Osteoblast (primary cell): ENCODE results near the gene MCM9. TPM values are rescaled to one million over a fixed set of nuclear protein-coding genes. Genes with fewer than 3 reads are reported as not detected.
A peak's percentile ranks its signal among the peaks of the same experiment; 100 is the strongest.

Experiments
- DNase-seq: peaks from one replicate; pipeline ENCODE4 v3.0.0; 2011; ENCODE audit warnings: low spot score, mixed read lengths; ENCODE audit not compliant: insufficient read length; ENCODE audit errors: missing footprints
- H2AFZ ChIP-seq: 2 replicates; pipeline ENCODE4 v1.6.0; 2011; ENCODE audit warnings: mild to moderate bottlenecking, low read length
- H3K27ac ChIP-seq: 2 replicates; pipeline ENCODE4 v1.5.1; 2011; ENCODE audit warnings: mild to moderate bottlenecking, low read depth, low read length, moderate library complexity
- H3K27me3 ChIP-seq: 2 replicates; pipeline ENCODE4 v1.6.0; 2012; ENCODE audit warnings: mild to moderate bottlenecking, control low read depth, inconsistent platforms, low read length, moderate library complexity; ENCODE audit not compliant: insufficient read depth
- H3K36me3 ChIP-seq: 2 replicates; pipeline ENCODE4 v1.5.1; 2011; ENCODE audit warnings: mild to moderate bottlenecking, low read length, control low read depth, moderate library complexity; ENCODE audit not compliant: insufficient read depth
- H3K4me1 ChIP-seq: 2 replicates; pipeline ENCODE4 v1.5.1; 2011; ENCODE audit warnings: mild to moderate bottlenecking, low read length, control low read depth, moderate library complexity; ENCODE audit not compliant: insufficient read depth
- H3K4me2 ChIP-seq: 2 replicates; pipeline ENCODE4 v1.6.0; 2011; ENCODE audit warnings: mild to moderate bottlenecking, low read length; ENCODE audit not compliant: insufficient read depth
- H3K4me3 ChIP-seq: fragments of 200-600 bp; sonication (generic); 3 replicates; pipeline ENCODE4 v1.5.1; 2012; ENCODE audit warnings: mild to moderate bottlenecking, low read length, inconsistent platforms; ENCODE audit not compliant: insufficient read depth
- H3K79me2 ChIP-seq: 2 replicates; pipeline ENCODE4 v1.6.0; 2012; ENCODE audit warnings: mild to moderate bottlenecking, low read length, control low read depth, inconsistent platforms; ENCODE audit not compliant: insufficient read depth
- H3K9me3 ChIP-seq: 2 replicates; pipeline ENCODE4 v1.5.1; 2011; ENCODE audit warnings: low read depth, low read length, control low read depth
- H4K20me1 ChIP-seq: 2 replicates; pipeline ENCODE4 v1.6.0; 2012; ENCODE audit warnings: mild to moderate bottlenecking, low read length, control low read depth; ENCODE audit not compliant: insufficient read depth
- CTCF ChIP-seq: IDR thresholded peaks from 2 replicates; pipeline ENCODE4 v1.5.1; 2011; ENCODE audit warnings: mild to moderate bottlenecking, low read depth, low read length, moderate library complexity; ENCODE audit errors: extremely low read depth
- total RNA-seq: library from RNA; depleted of rRNA; stranded (reverse); fragments of >200 nt; gene quantifications from 2 replicates; pipeline ENCODE4 v1.2.3, GENCODE V29; 2012

Gene MCM9
- total RNA-seq, 1 donor: 15.2 TPM

GRCh38 chr6:118881440-118882313, 53.3 kb downstream of the MCM9 start:
- no peaks in the 10 kb centered on the region for H3K9me3 ChIP-seq
- no peak overlapping the region for H3K4me3 ChIP-seq
- no peak overlapping the region for H2AFZ ChIP-seq
- H3K4me1 ChIP-seq: peaks cover 16% of the 10 kb centered on the region
- no peak overlapping the region for H3K4me2 ChIP-seq
- no peak for DNase-seq
- H3K27me3 ChIP-seq: no peaks in the 10 kb centered on the region
- peaks cover 63% of the 10 kb centered on the region for H3K79me2 ChIP-seq
- no peak for TF ChIP-seq CTCF
- H3K36me3 ChIP-seq: no peaks in the 10 kb centered on the region
- no peak overlapping the region for H3K27ac ChIP-seq
- H4K20me1 ChIP-seq: no peaks in the 10 kb centered on the region

GRCh38 chr6:118877806-118878205, 57.2 kb downstream of the MCM9 start:
- H3K4me2 ChIP-seq: peak overlapping the region; percentile 58
- no peak for DNase-seq
- H2AFZ ChIP-seq: no peak overlapping the region
- H3K36me3 ChIP-seq: no peaks in the 10 kb centered on the region
- TF ChIP-seq CTCF: no peak
- H3K79me2 ChIP-seq: peaks cover 63% of the 10 kb centered on the region
- no peaks in the 10 kb centered on the region for H3K27me3 ChIP-seq
- no peaks in the 10 kb centered on the region for H3K9me3 ChIP-seq
- H3K4me1 ChIP-seq: peaks cover 29% of the 10 kb centered on the region
- no peak overlapping the region for H3K4me3 ChIP-seq
- H4K20me1 ChIP-seq: no peaks in the 10 kb centered on the region
- H3K27ac ChIP-seq: peak overlapping the region; percentile 81

- H3K9me3 ChIP-seq: no peaks in the 10 kb centered on the region
- H3K4me2 ChIP-seq: peak overlapping the region; percentile 58
- peaks cover 34% of the 10 kb centered on the region for H3K4me1 ChIP-seq
- H4K20me1 ChIP-seq: no peaks in the 10 kb centered on the region
- TF ChIP-seq CTCF: no peak
- no peaks in the 10 kb centered on the region for H3K36me3 ChIP-seq
- peak overlapping the region; percentile 81 for H3K27ac ChIP-seq
- peak overlapping the region; percentile 16 for H2AFZ ChIP-seq
- H3K79me2 ChIP-seq: peaks cover 61% of the 10 kb centered on the region
- peak overlapping the region; percentile 4 for H3K4me3 ChIP-seq
- peak; percentile 30 for DNase-seq
- H3K27me3 ChIP-seq: no peaks in the 10 kb centered on the region
Measured at GRCh38 chr6:118876814-118877213, 58.1 kb downstream of the MCM9 start.

GRCh38 chr6:118876198-118876597, 58.8 kb downstream of the MCM9 start:
- Histone ChIP-seq H3K79me2 (peaks cover 62% of the 10 kb centered on the region), H3K4me1 (peaks cover 34% of the 10 kb centered on the region), H3K36me3 (no peaks in the 10 kb centered on the region), H3K9me3 (no peaks in the 10 kb centered on the region), H3K4me2 (peak overlapping the region; percentile 58), H2AFZ (peak overlapping the region; percentile 45), H4K20me1 (no peaks in the 10 kb centered on the region), H3K4me3 (no peak overlapping the region), H3K27me3 (no peaks in the 10 kb centered on the region), H3K27ac (peak overlapping the region; percentile 81)
- peak; percentile 36 for DNase-seq
- no peak for TF ChIP-seq CTCF
